Endothelial cell of umbilical vein (primary cell): ENCODE data around the gene ERMN. TPM values are rescaled to one million over a fixed set of nuclear protein-coding genes. Genes with fewer than 3 reads are reported as not detected.

ENCODE experiments used
- BruUV-seq: library from RNA; stranded (reverse); fragments of 400-500 nt; replicated peaks from 2 replicates; lab custom pipeline; 2021; lab: Mats Ljungman, UMichigan
- CTCF ChIA-PET: fragments of 300-600, 350-600 bp; sonication (Branson Sonifier 250); formaldehyde crosslinking; loops from one replicate; lab custom pipeline; 2021; ENCODE audit warnings: antibody characterized with exemption, inconsistent platforms; lab: Charles Lee
- POLR2A ChIA-PET: fragments of 300-600, 350-600 bp; sonication (Branson Sonifier 250); formaldehyde crosslinking; loops from one replicate; lab custom pipeline; 2021; ENCODE audit warnings: antibody characterized with exemption, inconsistent platforms; lab: Charles Lee
- DNase-seq: peaks from one replicate; pipeline ENCODE4 v3.0.0-alpha.2; 2011; ENCODE audit warnings: low read depth, low spot score
- FAIRE-seq: peaks from 2 replicates; lab custom pipeline; 2011; peaks lifted over from hg19 to GRCh38; lab: Jason Lieb, UNC
- H2AFZ ChIP-seq: 2 replicates; pipeline ENCODE4 v1.6.0; 2012; ENCODE audit warnings: low read depth, low read length, control low read depth, inconsistent platforms
- H3K27ac ChIP-seq: 2 replicates; pipeline ENCODE4 v1.5.1; 2011; ENCODE audit warnings: low read depth, mild to moderate bottlenecking, control low read depth, low read length, moderate library complexity; ENCODE audit not compliant: insufficient read depth
- H3K27me3 ChIP-seq, 2 experiments: 2 replicates each; pipeline versions ENCODE4 v1.6.0 to v1.6.1; 2011; ENCODE audit warnings: low read length in 2 of 2, mixed read lengths in 1 of 2; ENCODE audit not compliant: control insufficient read depth in 2 of 2, insufficient read depth in 2 of 2
- H3K36me3 ChIP-seq, 2 experiments: 2 replicates in 1 of 2; 3 replicates in 1 of 2; pipeline ENCODE4 v1.5.1; 2011; ENCODE audit warnings: low read length in 2 of 2, mild to moderate bottlenecking in 1 of 2, moderate library complexity in 1 of 2; ENCODE audit not compliant: control insufficient read depth in 2 of 2, insufficient read depth in 2 of 2; ENCODE audit errors: extremely low read depth in 1 of 2
- H3K4me1 ChIP-seq: 3 replicates; pipeline ENCODE4 v1.5.1; 2011; ENCODE audit warnings: mild to moderate bottlenecking, low read length; ENCODE audit not compliant: control insufficient read depth, insufficient read depth; ENCODE audit errors: extremely low read depth
- H3K4me2 ChIP-seq: 2 replicates; pipeline ENCODE4 v1.6.1; 2011; ENCODE audit warnings: low read length, control low read depth, mixed read lengths; ENCODE audit not compliant: insufficient read depth
- H3K4me3 ChIP-seq, 3 experiments: fragments of 200-600 bp in 1 of 3; sonication (generic), shearing (Covaris generic) in 1 of 3; replicated peaks in 1 of 3; 2 replicates each; pipeline ENCODE4 v1.5.1; 2011 to 2016; ENCODE audit warnings: control low read depth in 3 of 3, low read length in 3 of 3, mild to moderate bottlenecking in 2 of 3, inconsistent platforms in 1 of 3, low read depth in 1 of 3, moderate library complexity in 1 of 3; ENCODE audit not compliant: insufficient read depth in 1 of 3
- H3K79me2 ChIP-seq: 2 replicates; pipeline ENCODE4 v1.6.0; 2012; ENCODE audit warnings: low read length, inconsistent platforms; ENCODE audit not compliant: control insufficient read depth, insufficient read depth
- H3K9ac ChIP-seq: replicated peaks from 2 replicates; pipeline ENCODE3; 2011; ENCODE audit warnings: low read length, control low read depth; ENCODE audit not compliant: insufficient read depth; ENCODE audit errors: extremely low read depth
- H3K9me1 ChIP-seq: replicated peaks from 3 replicates; pipeline ENCODE4 v1.6.0; 2011; ENCODE audit warnings: mild to moderate bottlenecking, low read length; ENCODE audit not compliant: control insufficient read depth, insufficient read depth; ENCODE audit errors: extremely low read depth
- H3K9me3 ChIP-seq: replicated peaks from 2 replicates; pipeline ENCODE4 v1.5.1; 2012; ENCODE audit warnings: low read length, inconsistent platforms; ENCODE audit not compliant: control insufficient read depth, insufficient read depth
- H4K20me1 ChIP-seq: replicated peaks from 2 replicates; pipeline ENCODE3; 2011; ENCODE audit warnings: mild to moderate bottlenecking, low read length; ENCODE audit not compliant: control insufficient read depth, insufficient read depth; ENCODE audit errors: extremely low read depth
- CTCF ChIP-seq, 2 donors: IDR thresholded peaks; 1 replicate in 1 of 2; 2 replicates in 1 of 2; pipeline ENCODE4 v1.5.1; 2011; ENCODE audit warnings: low read length in 2 of 2, mild to moderate bottlenecking in 2 of 2, moderate library complexity in 2 of 2, control low read depth in 1 of 2, inconsistent platforms in 1 of 2, low read depth in 1 of 2; ENCODE audit not compliant: insufficient read depth in 1 of 2; ENCODE audit errors: extremely low read depth in 1 of 2
- EZH2 ChIP-seq: IDR thresholded peaks from 2 replicates; pipeline ENCODE4 v1.6.1; 2012; ENCODE audit warnings: borderline replicate concordance, low read depth, mild to moderate bottlenecking, moderate library complexity, low read length, inconsistent platforms; ENCODE audit not compliant: severe bottlenecking
- FOS ChIP-seq: IDR thresholded peaks from 2 replicates; pipeline ENCODE4 v1.6.1; 2011; ENCODE audit warnings: mild to moderate bottlenecking, low read length, moderate library complexity, borderline replicate concordance; ENCODE audit not compliant: insufficient read depth
- GATA2 ChIP-seq: IDR thresholded peaks from 2 replicates; pipeline ENCODE4 v1.7.0; 2011; ENCODE audit warnings: low read depth, mild to moderate bottlenecking, moderate library complexity, mixed read lengths, low read length; ENCODE audit not compliant: insufficient read length, insufficient read depth
- JUN ChIP-seq: IDR thresholded peaks from 2 replicates; pipeline ENCODE4 v1.6.1; 2011; ENCODE audit warnings: borderline replicate concordance, low read depth; ENCODE audit not compliant: insufficient read length, insufficient read depth
- MAX ChIP-seq: IDR thresholded peaks from 2 replicates; pipeline ENCODE4 v1.6.1; 2011; ENCODE audit not compliant: insufficient read depth, insufficient read length
- MYC ChIP-seq: IDR thresholded peaks from one replicate; pipeline ENCODE4 v1.6.1; 2011; ENCODE audit warnings: mild to moderate bottlenecking, low read depth, low read length
- POLR2A ChIP-seq: IDR thresholded peaks from 2 replicates; pipeline ENCODE4 v1.6.1; 2012; ENCODE audit warnings: low read depth, mild to moderate bottlenecking, control low read depth, low read length
- POLR2AphosphoS5 ChIP-seq: IDR thresholded peaks from 2 replicates; pipeline ENCODE4 v1.6.1; 2012; ENCODE audit warnings: low read depth, mild to moderate bottlenecking, control low read depth, low read length, moderate library complexity; ENCODE audit not compliant: insufficient read depth
- dilution Hi-C: fragments of 300-500 bp; cut with MboI; formaldehyde crosslinking; loops from one replicate; pipeline ENCODE4 v1.15.0; 2019; ENCODE audit warnings: low sequenced_read_pairs; ENCODE audit not compliant: extremely low pct_ligation_motif_present
- intact Hi-C: fragments of 100-400 bp; cut with micrococcal nuclease; formaldehyde crosslinking; loops from one replicate; pipeline ENCODE4 v1.10.0; 2022
- polyA plus RNA-seq, 4 experiments: library from polyadenylated mRNA; depleted of rRNA in 3 of 4; stranded (reverse) in 3 of 4; unstranded in 1 of 4; fragments of >200 nt; gene quantifications; 2 replicates each; pipeline versions ENCODE4 v1.2.1 to v1.2.3, GENCODE V29; 2011 to 2012; ENCODE audit warnings: missing spikeins in 1 of 4
- total RNA-seq: library from RNA; stranded (reverse); gene quantifications from 2 replicates; pipeline ENCODE4 v1.2.3, GENCODE V29; 2021

Gene ERMN
- total and polyA plus RNA-seq, 2 donors (not counting 3 experiments of a cell fraction or from before 2014, with no cell fraction given) = not detected

GRCh38 chr2:157296958-157297357 is 28.7 kb downstream of the ERMN start:
- CTCF ChIA-PET = interaction anchor here (0.7 kb wide), 1 partner anchor 39 kb away, joined by 4 read pairs; no protein-coding TSS in a partner anchor
- BruUV-seq = no TSS peak
- no peaks in the 10 kb centered on the region for H3K36me3 ChIP-seq

More at GRCh38 chr2:157296958-157297357, 28.7 kb downstream of the ERMN start:
- POLR2A ChIA-PET = no interaction called here
- intact Hi-C loops = no loop called here
- H3K4me2 ChIP-seq = no peak overlapping the region
- H3K9me1 ChIP-seq = no peaks in the 10 kb centered on the region
- H3K4me1 ChIP-seq = no peaks in the 10 kb centered on the region
- dilution Hi-C loops = no loop called here
- H3K9ac ChIP-seq = no peak overlapping the region
- no peak overlapping the region for H2AFZ ChIP-seq
- H3K79me2 ChIP-seq = no peaks in the 10 kb centered on the region
- DNase-seq = no peak
- H4K20me1 ChIP-seq = no peaks in the 10 kb centered on the region
- no peak for FAIRE-seq
- no peak for TF ChIP-seq CTCF (IDR thresholded peaks at IDR 0.05; ENCODE audit: extremely low read depth in 1 of 2, insufficient read depth in 1 of 2, low read depth in 1 of 2, low read length in 2 of 2)
- TF ChIP-seq POLR2AphosphoS5 = no peak
- TF ChIP-seq EZH2 = no peak
- TF ChIP-seq POLR2A = no peak
- no peak for TF ChIP-seq FOS
- TF ChIP-seq GATA2 = no peak
- TF ChIP-seq MAX = no peak
- no peak for TF ChIP-seq MYC
- no peak for TF ChIP-seq JUN
- no peak overlapping the region for H3K27ac ChIP-seq
- H3K4me3 ChIP-seq = no peak overlapping the region
- no peaks in the 10 kb centered on the region for H3K9me3 ChIP-seq
- H3K27me3 ChIP-seq = peaks cover 0 to 3% of the 10 kb centered on the region in 2 experiments
